Retinal pigment epithelial cell (primary cell): Measurements from ENCODE around the gene TAS2R40.
"Not testable (repeated sequence)": the region's sequence is repeated elsewhere in the genome, so short reads cannot be mapped to it uniquely, and the experiment has no call there.

Source experiments
- DNase-seq: peaks from one replicate; pipeline ENCODE4 v3.0.0-alpha.2; 2010; ENCODE audit warnings: low read depth
- H3K4me3 ChIP-seq: 2 replicates; pipeline ENCODE4 v1.5.1; 2011; ENCODE audit warnings: mild to moderate bottlenecking, low read length, control low read depth, moderate library complexity
- TF ChIP-seq, protein P1 (sequence below): conservative IDR thresholded peaks from 2 replicates; pipeline ENCODE4 v1.5.1; 2011; ENCODE audit warnings: low read depth, low read length, control low read depth, inconsistent platforms

Gene TAS2R40

GRCh38 chr7:143259765-143260164 lies 37.9 kb downstream of the TAS2R40 start:
- no peak for DNase-seq
- TF ChIP-seq, protein P1, sequence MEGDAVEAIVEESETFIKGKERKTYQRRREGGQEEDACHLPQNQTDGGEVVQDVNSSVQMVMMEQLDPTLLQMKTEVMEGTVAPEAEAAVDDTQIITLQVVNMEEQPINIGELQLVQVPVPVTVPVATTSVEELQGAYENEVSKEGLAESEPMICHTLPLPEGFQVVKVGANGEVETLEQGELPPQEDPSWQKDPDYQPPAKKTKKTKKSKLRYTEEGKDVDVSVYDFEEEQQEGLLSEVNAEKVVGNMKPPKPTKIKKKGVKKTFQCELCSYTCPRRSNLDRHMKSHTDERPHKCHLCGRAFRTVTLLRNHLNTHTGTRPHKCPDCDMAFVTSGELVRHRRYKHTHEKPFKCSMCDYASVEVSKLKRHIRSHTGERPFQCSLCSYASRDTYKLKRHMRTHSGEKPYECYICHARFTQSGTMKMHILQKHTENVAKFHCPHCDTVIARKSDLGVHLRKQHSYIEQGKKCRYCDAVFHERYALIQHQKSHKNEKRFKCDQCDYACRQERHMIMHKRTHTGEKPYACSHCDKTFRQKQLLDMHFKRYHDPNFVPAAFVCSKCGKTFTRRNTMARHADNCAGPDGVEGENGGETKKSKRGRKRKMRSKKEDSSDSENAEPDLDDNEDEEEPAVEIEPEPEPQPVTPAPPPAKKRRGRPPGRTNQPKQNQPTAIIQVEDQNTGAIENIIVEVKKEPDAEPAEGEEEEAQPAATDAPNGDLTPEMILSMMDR, result no peak
- no peak overlapping the region for H3K4me3 ChIP-seq

DNA sequence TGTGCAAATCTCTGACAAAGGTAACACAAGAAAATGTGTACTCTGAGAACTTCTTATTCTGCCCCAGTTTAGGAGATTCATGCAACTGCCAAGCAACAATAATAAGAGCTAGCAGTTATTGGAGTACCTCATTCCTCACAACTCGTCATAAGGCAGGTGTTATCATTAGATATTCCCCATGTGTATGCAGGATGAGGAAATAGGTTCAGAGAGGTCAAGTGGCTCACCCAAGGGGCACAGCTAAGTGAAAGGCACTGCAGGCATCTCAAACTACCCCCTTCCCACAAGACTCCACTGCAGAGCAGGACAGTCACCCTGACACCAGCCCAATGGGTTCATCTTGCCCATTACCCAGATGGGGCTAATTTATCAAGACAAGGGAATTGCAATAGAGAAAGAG lies 40.1 kb downstream of the TAS2R40 start:
- TF ChIP-seq, protein P1, result no peak
- no peak for DNase-seq
- no peak overlapping the region for H3K4me3 ChIP-seq

- TF ChIP-seq, protein P1, result no peak
- no peak for DNase-seq
- peak within 1 kb of the TSS; percentile 88 for H3K4me3 ChIP-seq
Observed at GRCh38 chr7:143263266-143264195, 41.7 kb downstream of the TAS2R40 start, which contains the start of gene GSTK1. TSS of gene GSTK1 (plus strand) at chr7:143263441. CDS start at chr7:143263514, 73 bp downstream.

DNA sequence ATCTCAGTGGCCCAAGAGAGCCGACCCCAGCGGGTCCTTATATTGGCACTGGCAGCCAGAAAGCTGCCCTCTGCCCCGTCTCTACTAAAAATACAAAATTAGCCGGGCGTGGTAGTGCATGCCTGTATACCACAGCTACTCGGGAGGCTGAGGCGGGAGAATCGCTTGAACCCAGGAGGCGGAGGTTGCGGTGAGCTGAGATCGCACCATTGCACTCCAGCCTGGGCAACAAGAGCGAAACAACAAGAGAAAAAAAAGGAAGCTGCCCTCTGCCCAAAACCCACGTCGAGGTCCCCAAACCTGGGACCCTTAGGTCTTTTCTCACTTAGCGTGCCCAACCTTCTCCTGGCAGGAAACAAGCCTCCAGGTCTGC lies 42.3 kb downstream of the TAS2R40 start:
- H3K4me3 ChIP-seq, result peak overlapping the region; percentile 88
- DNase-seq, result not testable (repeated sequence)

DNA sequence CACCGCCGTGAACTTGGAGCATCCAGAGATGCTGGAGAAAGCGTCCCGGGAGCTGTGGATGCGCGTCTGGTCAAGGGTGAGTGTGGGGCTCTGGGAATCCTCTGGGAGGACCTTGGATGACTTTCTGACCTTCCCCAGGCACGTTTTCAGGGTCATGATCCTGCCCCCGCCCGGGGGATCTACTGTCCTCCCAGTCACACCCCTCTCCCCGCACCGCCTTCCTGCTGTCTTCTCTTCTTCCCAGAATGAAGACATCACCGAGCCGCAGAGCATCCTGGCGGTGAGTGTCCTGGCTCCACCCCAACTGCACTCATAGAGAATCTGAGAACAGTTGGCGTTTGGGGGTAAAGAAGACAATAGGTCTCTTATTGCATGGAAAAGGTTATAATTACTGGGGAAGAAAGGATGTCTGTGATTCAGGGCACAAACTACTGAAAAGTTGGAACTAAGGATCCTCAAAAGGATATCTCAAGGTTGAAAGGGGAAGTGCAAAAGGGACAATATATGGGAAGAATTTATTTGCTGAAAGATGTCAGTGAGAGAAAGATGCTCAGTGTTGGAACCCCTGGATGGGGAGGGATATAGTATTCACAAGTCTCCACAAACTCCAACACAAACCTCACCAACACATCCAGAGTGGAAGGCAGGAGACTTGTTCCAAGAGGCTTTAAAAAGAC lies 43.3 kb downstream of the TAS2R40 start:
- H3K4me3 ChIP-seq, result no peak overlapping the region
- DNase-seq, result no peak
- TF ChIP-seq, protein P1, result no peak

DNA sequence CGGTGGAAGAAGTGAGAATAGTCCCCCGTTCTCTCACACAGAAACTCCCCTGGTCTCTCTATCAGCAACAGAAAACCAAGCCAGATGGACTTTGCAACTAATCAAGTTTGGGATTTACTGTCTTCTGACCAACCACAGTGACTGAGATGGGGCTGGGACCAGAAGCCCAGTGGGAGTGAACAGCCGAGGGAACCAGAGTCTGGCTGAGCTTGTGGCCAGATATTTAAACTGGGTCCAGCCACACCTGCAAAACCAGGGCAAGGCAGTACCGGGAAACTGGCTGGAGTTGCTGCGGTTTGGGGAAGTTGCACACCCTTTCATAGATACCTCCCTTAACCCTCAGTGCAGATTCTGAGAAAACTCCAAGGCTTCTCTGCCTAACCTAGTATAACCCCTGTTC lies 47.4 kb downstream of the TAS2R40 start:
- TF ChIP-seq, protein P1, result no peak
- H3K4me3 ChIP-seq, result no peak overlapping the region

GRCh38 chr7:143271240-143271639 lies 49.4 kb downstream of the TAS2R40 start:
- TF ChIP-seq, protein P1, result no peak
- no peak overlapping the region for H3K4me3 ChIP-seq
- no peak for DNase-seq

More for the DNA sequence above, 47.4 kb downstream of the TAS2R40 start:
- DNase-seq, result no peak
